Esophagus squamous epithelium (tissue), 5 donors: ENCODE results near the gene ELK3. TPM values are rescaled to one million over a fixed set of nuclear protein-coding genes. Genes with fewer than 3 reads are reported as not detected.
A peak's percentile ranks its signal among the peaks of the same experiment; 100 is the strongest.

Experiments
- DNase-seq: peaks from one replicate; lab custom pipeline; 2025; lab: John Stamatoyannopoulos, UW
- H3K27ac ChIP-seq, 4 donors: fragments of 200-600 bp; sonication (generic); one replicate each; pipeline ENCODE4 v1.5.1; 2016 to 2019; ENCODE audit warnings: mild to moderate bottlenecking in 1 of 4
- H3K27me3 ChIP-seq, 4 donors: fragments of 200-600 bp; sonication (generic); 1 replicate in 3 of 4; 2 replicates in 1 of 4; pipeline versions ENCODE4 v1.5.1 to v1.6.0; 2017 to 2021; ENCODE audit warnings: antibody characterized with exemption in 1 of 4
- H3K36me3 ChIP-seq, 3 donors: fragments of 200-600 bp; sonication (generic); one replicate each; pipeline ENCODE4 v1.5.1; 2016 to 2019
- H3K4me1 ChIP-seq, 3 donors: fragments of 200-600 bp; sonication (generic); one replicate each; pipeline ENCODE4 v1.5.1; 2017 to 2019
- H3K4me3 ChIP-seq, 4 donors: fragments of 200-600 bp; sonication (generic); 1 replicate in 3 of 4; 2 replicates in 1 of 4; pipeline ENCODE4 v1.5.1; 2016 to 2019; ENCODE audit warnings: mild to moderate bottlenecking in 2 of 4, moderate library complexity in 1 of 4
- H3K9me3 ChIP-seq, 3 donors: fragments of 200-600 bp; sonication (generic); one replicate each; pipeline ENCODE4 v1.5.1; 2016 to 2019
- CTCF ChIP-seq, 6 experiments: fragments of 450-650 bp in 4 of 6; fragments of 200-600 bp in 2 of 6; sonication (generic) in 2 of 6; IDR thresholded peaks; one replicate each; pipeline ENCODE4 v1.5.1; 2016 to 2019; ENCODE audit warnings: antibody characterized with exemption in 6 of 6, mild to moderate bottlenecking in 4 of 6, moderate library complexity in 4 of 6
- POLR2A ChIP-seq, 4 donors: fragments of 450-650 bp; IDR thresholded peaks; one replicate each; pipeline ENCODE4 v1.6.1; 2017; ENCODE audit warnings: antibody characterized with exemption in 4 of 4, mild to moderate bottlenecking in 4 of 4, moderate library complexity in 3 of 4
- WGBS, 2 donors: methylation state at CpG; one replicate each; pipeline ENCODE4 v1.1.5; 2018; 5-methylcytosine and 5-hydroxymethylcytosine counted together
- intact Hi-C: fragments of 100-400 bp; cut with DNase I; formaldehyde crosslinking; loops from one replicate; pipeline ENCODE4 v1.15.0; 2022
- total RNA-seq, 4 donors: library from RNA; depleted of rRNA; stranded (reverse); fragments of >200 nt; gene quantifications; one replicate each; pipeline ENCODE4 v1.1.0, GENCODE V29; 2016
- donor health status: DM: yes; HTN: yes; CAD: no.

The ELK3 gene
- total RNA-seq, 4 donors from 2014 or later = 24.8 to 44.0 (median 34.8) TPM

- H3K27ac ChIP-seq = no peak overlapping the region
- no peak for DNase-seq
- H3K36me3 ChIP-seq = no peaks in the 10 kb centered on the region
- intact Hi-C loops = no loop called here
- peaks cover 0 to 10% (median 0%) of the 10 kb centered on the region in 3 donors for H3K4me1 ChIP-seq
- 88 to 93% methylated on average over 3 of the region's 3 CpGs for WGBS, 2 donors
- no peaks in the 10 kb centered on the region for H3K27me3 ChIP-seq
- no peak overlapping the region for H3K4me3 ChIP-seq
- no peaks in the 10 kb centered on the region for H3K9me3 ChIP-seq
- TF ChIP-seq POLR2A (IDR thresholded peaks at IDR 0.05) (no peak), CTCF (IDR thresholded peaks at IDR 0.05) (no peak)
Observed at GRCh38 chr12:96155181-96155580, 39.0 kb upstream of the ELK3 start.

- Histone ChIP-seq H3K27ac (peak overlapping the region in 1 of 4 donors; percentile 29), H3K27me3 (no peaks in the 10 kb centered on the region), H3K4me3 (no peak overlapping the region), H3K4me1 (peaks cover 0 to 10% (median 0%) of the 10 kb centered on the region in 3 donors), H3K36me3 (no peaks in the 10 kb centered on the region), H3K9me3 (no peaks in the 10 kb centered on the region)
- WGBS, 2 donors = 37 to 42% methylated on average over 7 of the region's 7 CpGs
- intact Hi-C loops = no loop called here
- DNase-seq = no peak
- TF ChIP-seq CTCF (IDR thresholded peaks at IDR 0.05) (no peak), POLR2A (IDR thresholded peaks at IDR 0.05) (no peak)
Observed at GRCh38 chr12:96155781-96156180, 38.4 kb upstream of the ELK3 start.

GRCh38 chr12:96156211-96156610 is 38.0 kb upstream of the ELK3 start:
- no peak for DNase-seq
- Histone ChIP-seq H3K27me3 (no peaks in the 10 kb centered on the region), H3K4me1 (peaks cover 0 to 10% (median 0%) of the 10 kb centered on the region in 3 donors), H3K27ac (peak overlapping the region in 1 of 4 donors; percentile 29), H3K9me3 (no peaks in the 10 kb centered on the region), H3K4me3 (no peak overlapping the region), H3K36me3 (no peaks in the 10 kb centered on the region)
- 79 to 87% methylated on average over 2 to 3 of the region's 3 CpGs for WGBS, 2 donors
- intact Hi-C loops = no loop called here
- TF ChIP-seq CTCF (IDR thresholded peaks at IDR 0.05) = no peak
- no peak for TF ChIP-seq POLR2A (IDR thresholded peaks at IDR 0.05)

GRCh38 chr12:96157427-96157826 is 36.7 kb upstream of the ELK3 start:
- Histone ChIP-seq H3K4me1 (peaks cover 0 to 10% (median 0%) of the 10 kb centered on the region in 3 donors), H3K27me3 (no peaks in the 10 kb centered on the region), H3K9me3 (no peaks in the 10 kb centered on the region), H3K36me3 (no peaks in the 10 kb centered on the region), H3K27ac (peak overlapping the region in 1 of 4 donors; percentile 44), H3K4me3 (no peak overlapping the region)
- intact Hi-C loops = no loop called here
- no peak for TF ChIP-seq POLR2A (IDR thresholded peaks at IDR 0.05)
- TF ChIP-seq CTCF (IDR thresholded peaks at IDR 0.05) = no peak
- no peak for DNase-seq
- WGBS, 2 donors = 52 to 80% methylated on average over 3 of the region's 3 CpGs

GRCh38 chr12:96164951-96165811 is 29.0 kb upstream of the ELK3 start:
- WGBS, 2 donors = 71 to 75% methylated on average over 14 of the region's 14 CpGs
- Histone ChIP-seq H3K9me3 (no peaks in the 10 kb centered on the region), H3K4me1 (peaks cover 0 to 13% (median 0%) of the 10 kb centered on the region in 3 donors), H3K36me3 (no peaks in the 10 kb centered on the region), H3K27me3 (no peaks in the 10 kb centered on the region), H3K27ac (peak overlapping the region in 3 of 4 donors; percentile 60 to 80 (median 68)), H3K4me3 (no peak overlapping the region)
- intact Hi-C loops = no loop called here
- no peak for TF ChIP-seq POLR2A (IDR thresholded peaks at IDR 0.05)
- TF ChIP-seq CTCF (IDR thresholded peaks at IDR 0.05) = no peak
- no peak for DNase-seq
